CD4-positive, alpha-beta T cell (primary cell): ENCODE results near the gene CEP152. TPM values are rescaled to one million over a fixed set of nuclear protein-coding genes. Genes with fewer than 3 reads are reported as not detected.

Experiments used
- ATAC-seq: fragments of 200-7000 bp; cut with Tn5 transposase; one replicate; pipeline ENCODE4 v1.10.0; 2022; ENCODE audit warnings: mild to moderate bottlenecking; ENCODE audit not compliant: poor library complexity
- CTCF ChIA-PET: fragments of 350-600 bp; sonication (Branson Sonifier 250); formaldehyde crosslinking; loops from one replicate; lab custom pipeline; 2021; ENCODE audit warnings: antibody characterized with exemption, inconsistent platforms; lab: Charles Lee
- POLR2A ChIA-PET: fragments of 350-600 bp; sonication (Branson Sonifier 250); formaldehyde crosslinking; loops from one replicate; lab custom pipeline; 2021; ENCODE audit warnings: antibody characterized with exemption, inconsistent platforms; lab: Charles Lee
- DNase-seq, 14 experiments: peaks; one replicate each; pipeline ENCODE4 v3.0.0-alpha.2; 2013 to 2020; ENCODE audit warnings: mixed read lengths in 2 of 14
- H3K27ac ChIP-seq, 2 donors: one replicate each; pipeline versions ENCODE4 v1.5.1 to v1.7.0; 2013; ENCODE audit warnings: low read length in 2 of 2, low read depth in 1 of 2, mild to moderate bottlenecking in 1 of 2
- H3K27me3 ChIP-seq, 2 experiments: 1 replicate in 1 of 2; 2 replicates in 1 of 2; pipeline versions ENCODE4 v1.6.1 to v1.7.0; 2013; ENCODE audit warnings: low read length in 2 of 2, control low read depth in 1 of 2, mild to moderate bottlenecking in 1 of 2, moderate library complexity in 1 of 2; ENCODE audit not compliant: insufficient read depth in 2 of 2, control insufficient read depth in 1 of 2
- H3K36me3 ChIP-seq: one replicate; pipeline ENCODE4 v1.6.1; 2013; ENCODE audit warnings: low read length, control low read depth; ENCODE audit not compliant: insufficient read depth
- H3K4me1 ChIP-seq: one replicate; pipeline ENCODE4 v1.6.1; 2013; ENCODE audit warnings: low read length, control low read depth; ENCODE audit not compliant: insufficient read depth
- H3K4me3 ChIP-seq: one replicate; pipeline ENCODE4 v1.5.1; 2013; ENCODE audit warnings: mild to moderate bottlenecking, low read length, moderate library complexity
- H3K9me3 ChIP-seq, 2 experiments: 1 replicate in 1 of 2; 2 replicates in 1 of 2; pipeline versions ENCODE4 v1.6.1 to v1.7.0; 2013; ENCODE audit warnings: low read length in 2 of 2, mild to moderate bottlenecking in 2 of 2, control low read depth in 1 of 2, moderate library complexity in 1 of 2; ENCODE audit not compliant: control insufficient read depth in 1 of 2, insufficient read depth in 1 of 2
- H3K27ac Mint-ChIP-seq: one replicate; pipeline ENCODE4 v1.8.0; 2020; ENCODE audit warnings: mixed read lengths
- H3K27me3 Mint-ChIP-seq: one replicate; pipeline ENCODE4 v1.8.0; 2021; ENCODE audit warnings: mixed read lengths
- H3K36me3 Mint-ChIP-seq: one replicate; pipeline ENCODE4 v1.8.0; 2021; ENCODE audit warnings: low read depth, mixed read lengths
- H3K4me1 Mint-ChIP-seq: one replicate; pipeline ENCODE4 v1.8.0; 2021; ENCODE audit warnings: low read depth, mixed read lengths
- H3K4me3 Mint-ChIP-seq: one replicate; pipeline ENCODE4 v1.8.0; 2020; ENCODE audit warnings: mild to moderate bottlenecking, mixed read lengths
- H3K9me3 Mint-ChIP-seq: one replicate; pipeline ENCODE4 v1.8.0; 2020; ENCODE audit warnings: mixed read lengths
- CTCF ChIP-seq: fragments of 200-600 bp; IDR thresholded peaks from one replicate; pipeline ENCODE4 v1.8.0; 2022; ENCODE audit warnings: antibody characterized with exemption, mild to moderate bottlenecking
- intact Hi-C, 2 experiments: fragments of 100-400 bp; cut with DNase I in 1 of 2; cut with micrococcal nuclease in 1 of 2; formaldehyde crosslinking; loops; one replicate each; pipeline versions ENCODE4 v1.15.1 to v1.9.0; 2023 to 2025; cut with DNase I, micrococcal nuclease
- total RNA-seq, 174 experiments: library from RNA in 2 of 174; stranded (reverse) in 2 of 174; gene quantifications; one replicate each; pipeline ENCODE4 v1.2.3 and lab custom pipeline; 2021 to 2026

Gene CEP152
- total RNA-seq, 2 experiments from 2014 or later: 5.2 to 6.3 TPM

GRCh38 chr15:48693484-48693883, 117.4 kb downstream of the CEP152 start:
- Mint-ChIP-seq H3K4me3 (no peak overlapping the region), H3K27me3 (no peaks in the 10 kb centered on the region), H3K9me3 (no peaks in the 10 kb centered on the region), H3K27ac (no peak overlapping the region), H3K4me1 (no peaks in the 10 kb centered on the region), H3K36me3 (no peaks in the 10 kb centered on the region)
- H3K27me3 ChIP-seq: no peaks in the 10 kb centered on the region
- intact Hi-C loops: no loop called here
- H3K36me3 ChIP-seq: no peaks in the 10 kb centered on the region
- H3K4me3 ChIP-seq: no peak overlapping the region
- ChIA-PET CTCF (no interaction called here), POLR2A (no interaction called here)
- no peak for TF ChIP-seq CTCF
- no peak overlapping the region for H3K27ac ChIP-seq
- no peaks in the 10 kb centered on the region for H3K9me3 ChIP-seq
- ATAC-seq: no peak
- H3K4me1 ChIP-seq: no peaks in the 10 kb centered on the region
- DNase-seq: no peak

- no peaks in the 10 kb centered on the region for H3K36me3 Mint-ChIP-seq
- H3K9me3 ChIP-seq: no peaks in the 10 kb centered on the region
- H3K4me1 ChIP-seq: no peaks in the 10 kb centered on the region
- H3K9me3 Mint-ChIP-seq: peaks cover 6% of the 10 kb centered on the region
- H3K27ac Mint-ChIP-seq: no peak overlapping the region
- no peak overlapping the region for H3K4me3 Mint-ChIP-seq
- H3K36me3 ChIP-seq: no peaks in the 10 kb centered on the region
- ChIA-PET POLR2A (no interaction called here), CTCF (no interaction called here)
- H3K4me1 Mint-ChIP-seq: no peaks in the 10 kb centered on the region
- TF ChIP-seq CTCF: no peak
- no peaks in the 10 kb centered on the region for H3K27me3 ChIP-seq
- DNase-seq (no peak), ATAC-seq (no peak)
- no peaks in the 10 kb centered on the region for H3K27me3 Mint-ChIP-seq
- intact Hi-C loops: no loop called here
- no peak overlapping the region for H3K27ac ChIP-seq
- no peak overlapping the region for H3K4me3 ChIP-seq
Measured at GRCh38 chr15:48688493-48688892, 122.4 kb downstream of the CEP152 start.

Other genes starting within 250 kb of the CEP152 start
- under 1 TPM; 0.11 to 0.25 TPM for gene FBN1, start 165.4 kb downstream of the CEP152 start, total RNA-seq
- gene EID1, start 67.1 kb upstream of the CEP152 start, total RNA-seq: 10 to 100 TPM; 41.0 to 45.3 TPM
- gene SHC4, start 152.8 kb upstream of the CEP152 start, total RNA-seq: not detected
- 10 to 100 TPM; 55.9 to 56.0 TPM for gene SECISBP2L, start 235.4 kb upstream of the CEP152 start, total RNA-seq